GM19351 (cell line): ENCODE measurements around the gene SET.

ENCODE experiments used
- ATAC-seq: cut with Tn5 transposase; IDR thresholded peaks from one replicate; pipeline ENCODE4 v1.9.1; 2021; ENCODE audit warnings: mild to moderate bottlenecking, moderate library complexity; ENCODE audit not compliant: unreplicated experiment

SET gene

GRCh38 chr9:128707446-128707845 lies 18.4 kb downstream of the SET start:
- ATAC-seq: no peak

DNA sequence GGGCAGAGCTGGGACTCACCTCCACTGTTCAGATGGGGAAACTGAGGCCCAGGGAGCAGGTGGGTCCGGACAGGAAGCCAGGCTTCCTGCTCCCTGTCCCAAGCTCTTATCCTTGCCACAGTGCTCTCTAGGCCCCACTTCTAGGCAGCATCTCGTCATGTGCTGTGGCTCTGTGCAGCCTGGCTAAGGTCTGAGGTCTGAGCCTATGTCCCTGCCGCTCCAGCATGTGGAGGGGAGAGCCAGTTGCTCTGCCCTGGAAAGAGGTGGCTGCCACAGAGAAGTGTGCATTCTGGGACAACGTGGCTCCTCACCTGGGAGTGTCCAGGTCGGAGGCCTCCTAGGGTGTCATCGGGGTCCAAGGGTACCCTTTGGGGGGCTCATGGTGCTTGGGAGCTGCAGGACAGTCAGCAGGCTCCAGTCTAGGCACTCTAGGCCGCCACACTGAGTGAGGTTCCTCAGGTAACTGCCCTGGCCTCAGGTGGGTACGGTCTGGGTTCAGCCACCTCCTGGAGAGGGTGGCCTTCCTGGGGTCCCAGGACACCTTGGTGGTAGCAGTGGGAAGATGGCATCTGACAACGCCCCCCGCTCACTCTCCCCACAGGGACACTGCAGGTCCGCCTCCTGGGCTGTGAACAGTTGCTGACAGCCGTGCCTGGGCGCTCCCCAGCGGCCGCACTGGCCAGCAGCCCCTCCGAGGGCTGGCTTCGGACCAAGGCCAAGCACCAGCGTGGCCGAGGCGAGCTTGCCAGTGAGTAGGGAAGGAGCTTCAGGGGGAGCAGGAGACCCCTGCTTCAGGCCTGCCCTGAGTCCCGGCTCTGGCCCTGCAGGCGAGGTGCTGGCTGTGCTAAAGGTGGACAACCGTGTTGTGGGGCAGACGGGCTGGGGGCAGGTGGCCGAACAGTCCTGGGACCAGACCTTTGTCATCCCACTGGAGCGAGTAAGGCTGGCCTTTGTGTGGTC lies 23.7 kb downstream of the SET start:
- ATAC-seq: no peak

DNA sequence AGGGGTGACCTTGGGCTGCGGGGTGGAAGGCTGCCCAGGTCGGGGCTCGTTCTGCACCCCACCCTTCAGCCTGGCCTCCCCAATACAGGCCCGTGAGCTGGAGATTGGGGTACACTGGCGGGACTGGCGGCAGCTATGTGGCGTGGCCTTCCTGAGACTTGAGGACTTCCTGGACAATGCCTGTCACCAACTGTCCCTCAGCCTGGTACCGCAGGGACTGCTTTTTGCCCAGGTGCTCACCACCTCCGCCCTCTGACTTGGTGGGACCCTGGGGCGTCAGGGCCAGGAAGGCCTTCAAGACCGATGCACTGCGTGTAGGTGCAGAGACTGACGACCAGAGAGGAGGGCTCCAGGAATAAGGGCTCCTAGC lies 24.4 kb downstream of the SET start:
- no peak for ATAC-seq

DNA sequence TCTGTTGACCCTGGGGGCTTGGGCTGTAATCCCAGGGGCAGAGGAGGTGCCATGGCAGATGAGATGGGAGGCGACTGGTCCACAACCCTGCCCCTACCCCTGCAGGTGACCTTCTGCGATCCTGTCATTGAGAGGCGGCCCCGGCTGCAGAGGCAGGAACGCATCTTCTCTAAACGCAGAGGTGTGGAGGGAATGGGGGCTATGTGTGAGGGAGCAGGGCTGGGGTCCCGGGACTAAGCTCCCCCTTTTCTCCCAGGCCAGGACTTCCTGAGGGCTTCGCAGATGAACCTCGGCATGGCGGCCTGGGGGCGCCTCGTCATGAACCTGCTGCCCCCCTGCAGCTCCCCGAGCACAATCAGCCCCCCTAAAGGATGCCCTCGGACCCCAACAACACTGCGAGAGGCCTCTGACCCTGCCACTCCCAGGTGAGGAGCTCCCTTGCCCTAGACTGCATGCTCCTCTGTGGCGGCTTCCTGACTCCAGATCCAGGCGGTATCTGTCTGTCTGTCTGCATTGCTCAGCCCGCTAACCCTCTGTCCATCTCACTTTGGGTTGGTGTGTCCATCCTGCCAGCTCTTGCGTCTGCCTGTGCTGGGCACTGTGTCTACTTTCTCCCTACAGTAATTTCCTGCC lies 25.0 kb downstream of the SET start:
- no peak for ATAC-seq

- ATAC-seq: no peak
Measured at GRCh38 chr9:128714586-128715435, 25.8 kb downstream of the SET start.

GRCh38 chr9:128715436-128715750 lies 26.4 kb downstream of the SET start:
- no peak for ATAC-seq

DNA sequence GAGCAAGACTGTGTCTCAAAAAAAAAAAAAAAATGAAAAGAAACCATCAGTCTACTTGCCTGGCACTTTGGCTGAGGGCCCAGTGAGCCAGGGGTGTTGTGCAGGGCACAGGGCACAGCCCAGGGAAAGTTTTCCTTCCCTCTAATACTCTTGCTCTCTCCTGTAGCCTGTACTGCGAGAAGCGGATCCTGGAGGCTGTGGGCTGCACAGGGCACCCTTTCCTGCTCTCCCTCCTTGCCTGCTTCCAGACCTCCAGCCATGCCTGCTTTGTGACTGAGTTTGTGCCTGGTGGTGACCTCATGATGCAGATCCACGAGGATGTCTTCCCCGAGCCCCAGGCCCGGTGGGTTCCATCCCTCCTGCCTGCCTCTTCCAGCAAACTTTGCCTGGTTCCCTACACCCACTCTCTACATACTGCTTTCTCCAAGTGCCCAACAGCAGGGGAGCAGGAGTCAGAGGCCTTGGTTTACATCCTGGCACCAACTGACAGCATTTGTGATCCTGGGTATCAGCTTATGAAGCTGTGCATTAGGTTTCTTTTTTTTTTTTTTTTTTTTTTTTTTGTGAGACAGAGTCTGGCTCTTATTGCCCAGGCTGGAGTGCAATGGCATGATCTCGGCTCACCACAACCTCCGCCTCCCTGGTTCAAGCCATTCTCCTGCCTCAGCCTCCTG lies 27.7 kb downstream of the SET start:
- ATAC-seq: no peak

DNA sequence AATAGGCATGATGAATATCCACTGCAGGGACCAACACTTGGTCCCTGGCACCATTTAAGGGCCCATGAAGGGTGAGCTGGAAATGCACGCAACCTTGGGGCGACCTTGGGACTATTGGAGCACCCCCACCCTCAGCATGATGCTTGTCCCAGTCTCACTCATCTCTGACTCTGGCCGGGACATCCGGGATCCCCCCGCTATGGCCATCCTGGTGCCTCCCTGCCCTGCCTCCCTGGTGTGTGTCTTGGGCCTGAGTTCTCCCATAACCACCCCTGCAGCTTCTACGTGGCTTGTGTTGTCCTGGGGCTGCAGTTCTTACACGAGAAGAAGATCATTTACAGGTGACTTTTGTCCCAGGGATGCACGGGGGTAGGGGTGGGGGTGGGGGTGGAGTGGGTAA lies 29.0 kb downstream of the SET start:
- ATAC-seq: no peak

- no peak for ATAC-seq
Measured at GRCh38 chr9:128718475-128718874, 29.5 kb downstream of the SET start.

DNA sequence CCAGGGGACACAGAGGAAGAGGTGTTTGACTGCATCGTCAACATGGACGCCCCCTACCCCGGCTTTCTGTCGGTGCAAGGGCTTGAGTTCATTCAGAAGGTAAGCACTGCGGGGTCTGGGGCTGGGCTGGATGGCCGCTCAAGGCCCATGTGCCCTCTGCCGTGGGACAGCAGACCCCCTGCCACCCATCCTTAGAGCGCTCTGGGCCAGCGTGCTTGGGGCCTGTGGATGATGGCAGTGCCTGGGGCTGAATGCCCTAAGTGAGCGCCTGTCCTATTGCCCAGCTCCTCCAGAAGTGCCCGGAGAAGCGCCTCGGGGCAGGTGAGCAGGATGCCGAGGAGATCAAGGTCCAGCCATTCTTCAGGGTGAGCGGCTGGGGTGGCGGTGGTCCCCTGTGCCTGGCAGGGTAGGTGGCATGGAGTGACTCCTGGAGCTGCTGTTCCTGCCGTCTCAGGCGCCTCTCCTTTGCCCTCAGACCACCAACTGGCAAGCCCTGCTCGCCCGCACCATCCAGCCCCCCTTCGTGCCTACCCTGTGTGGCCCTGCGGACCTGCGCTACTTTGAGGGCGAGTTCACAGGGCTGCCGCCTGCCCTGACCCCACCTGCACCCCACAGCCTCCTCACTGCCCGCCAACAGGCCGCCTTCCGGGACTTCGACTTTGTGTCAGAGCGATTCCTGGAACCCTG lies 31.0 kb downstream of the SET start:
- ATAC-seq: no peak

- no peak for ATAC-seq
Measured at GRCh38 chr9:128720841-128721486, 31.9 kb downstream of the SET start.

- ATAC-seq: no peak
Measured at GRCh38 chr9:128721487-128722010, 32.5 kb downstream of the SET start.

DNA sequence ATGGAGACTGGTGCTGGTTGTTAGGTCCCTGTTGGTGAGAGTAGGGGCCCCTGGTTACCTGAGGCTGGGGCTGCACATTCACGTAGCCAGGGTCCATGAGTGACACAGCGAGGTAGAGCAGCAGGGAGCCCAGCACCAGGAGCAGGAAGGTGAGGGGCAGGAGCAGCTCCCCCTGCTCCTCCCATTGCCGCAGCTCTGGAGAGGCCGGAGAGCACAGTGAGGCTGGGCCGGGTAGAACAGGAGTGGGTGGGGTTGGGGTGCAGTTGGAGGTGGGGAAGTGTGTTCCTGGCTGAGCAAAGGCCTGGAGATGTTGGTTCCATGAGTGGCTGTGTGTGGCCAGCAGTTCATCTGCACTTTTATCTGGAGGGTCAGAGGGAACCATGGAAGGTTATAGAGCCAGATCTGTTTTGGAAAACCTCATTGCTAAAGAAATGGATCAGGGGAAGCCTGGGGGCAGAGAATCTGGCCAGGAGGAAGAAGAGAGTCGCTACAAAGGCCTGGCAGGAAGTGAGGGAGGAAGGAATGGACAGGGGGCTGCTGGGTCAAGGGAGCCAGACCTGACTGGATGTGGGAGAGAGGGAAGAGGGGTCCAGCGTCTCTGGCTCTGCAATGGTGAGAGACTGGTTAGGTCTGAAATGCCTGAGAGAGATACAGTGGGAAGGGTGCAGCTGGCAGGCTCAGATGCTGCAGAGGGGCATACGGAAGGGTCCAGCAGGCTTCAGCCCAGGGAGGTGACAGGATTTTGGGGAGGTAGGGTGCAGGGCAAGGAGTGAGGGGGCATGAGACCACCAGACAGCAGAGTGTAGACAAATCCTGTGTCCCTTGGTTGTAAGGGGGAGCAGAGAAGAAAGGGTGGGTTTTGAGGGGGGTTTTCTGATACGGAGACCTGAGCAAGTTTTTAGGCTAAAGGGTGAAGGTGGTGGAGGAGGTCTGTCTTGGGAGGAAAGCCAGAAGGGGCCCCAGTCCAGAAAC lies 33.6 kb downstream of the SET start:
- ATAC-seq: no peak

- ATAC-seq: no peak
Measured at GRCh38 chr9:128723352-128723865, 34.4 kb downstream of the SET start.

DNA sequence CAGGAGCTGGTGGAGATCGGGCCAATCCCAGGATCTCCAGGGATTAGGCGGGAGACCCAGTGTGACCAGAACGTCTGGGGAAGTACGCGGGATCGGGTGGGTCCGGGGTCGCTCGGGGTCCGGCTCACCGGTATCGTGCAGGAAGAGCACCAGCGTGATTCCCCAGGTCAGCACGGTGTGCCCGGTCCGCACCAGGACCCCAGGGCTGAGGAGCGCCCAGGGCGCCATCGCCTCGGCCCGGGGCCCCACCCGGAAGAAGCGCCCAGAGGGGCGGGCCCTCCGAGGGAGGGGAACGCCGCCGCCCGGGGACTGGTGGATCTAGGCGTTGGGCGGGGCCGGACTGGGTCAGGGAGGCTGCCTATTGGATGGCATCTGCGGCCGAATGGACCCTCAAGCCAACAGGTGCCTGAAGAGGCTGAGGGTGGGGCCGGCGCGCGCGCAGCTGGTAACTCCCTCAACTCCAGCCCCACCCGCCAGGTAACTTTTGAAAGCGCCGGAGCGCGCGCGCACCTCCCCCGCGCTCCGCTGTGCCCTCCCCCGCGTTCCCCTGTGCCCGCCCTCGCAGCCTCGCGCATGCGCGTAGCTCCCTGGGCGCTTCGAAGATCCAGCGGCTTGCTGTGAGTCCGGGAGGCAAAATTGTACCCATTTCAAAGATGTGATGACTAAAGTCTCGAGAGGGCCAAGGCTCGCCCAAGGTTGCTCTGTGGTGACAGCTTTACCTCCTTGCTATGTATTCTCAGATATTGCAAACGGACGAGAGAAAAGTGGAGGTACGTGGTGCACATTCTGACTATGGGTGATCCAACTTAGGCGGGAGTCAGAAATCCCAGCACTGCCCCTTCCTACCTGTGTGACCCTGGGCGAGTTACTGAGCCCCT lies 35.1 kb downstream of the SET start, which contains the start of gene ZDHHC12:
Gene ZDHHC12, minus strand, starts transcription at position 262 of the 878 bp plus-strand sequence. Its CDS starts 34 bp downstream, at position 228.
- ATAC-seq: peak; percentile 98

- peak; percentile 21 for ATAC-seq
Measured at GRCh38 chr9:128724744-128725211, 35.8 kb downstream of the SET start.

DNA sequence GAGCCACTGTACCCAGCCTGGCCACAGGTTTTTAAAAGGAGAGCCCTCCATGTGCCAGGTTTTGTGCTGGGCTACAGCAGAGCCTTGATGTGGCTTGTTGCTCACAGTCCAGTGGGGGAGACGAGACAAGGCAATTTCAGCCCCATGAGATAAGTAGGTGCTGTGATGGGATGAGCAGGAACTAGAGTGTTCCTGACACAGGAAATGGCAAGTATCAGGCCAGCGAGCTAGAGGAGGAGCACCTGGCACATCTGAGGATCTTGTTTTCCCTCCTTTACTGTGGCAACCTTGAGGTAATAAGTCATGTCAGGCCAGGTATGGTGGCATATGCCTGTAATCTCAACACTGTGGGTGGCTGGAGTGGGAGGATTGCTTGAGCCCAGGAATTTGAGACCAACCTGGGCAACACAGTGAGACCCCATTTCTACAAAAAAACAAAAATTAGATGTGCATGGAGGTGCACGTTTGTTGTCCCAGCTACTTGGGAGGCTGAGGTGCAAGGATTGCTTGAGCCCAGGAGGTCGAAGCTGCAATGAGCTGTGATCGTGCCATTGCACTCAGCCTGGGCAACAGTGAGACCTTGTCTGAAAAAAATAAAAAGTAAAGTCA lies 38.7 kb downstream of the SET start:
- no peak for ATAC-seq
